Measurements from ENCODE around the gene THTPA. TPM values are rescaled to one million over a fixed set of nuclear protein-coding genes. Genes with fewer than 3 reads are reported as not detected.
A peak's percentile ranks its signal among the peaks of the same experiment; 100 is the strongest.

Gene THTPA, protein sequence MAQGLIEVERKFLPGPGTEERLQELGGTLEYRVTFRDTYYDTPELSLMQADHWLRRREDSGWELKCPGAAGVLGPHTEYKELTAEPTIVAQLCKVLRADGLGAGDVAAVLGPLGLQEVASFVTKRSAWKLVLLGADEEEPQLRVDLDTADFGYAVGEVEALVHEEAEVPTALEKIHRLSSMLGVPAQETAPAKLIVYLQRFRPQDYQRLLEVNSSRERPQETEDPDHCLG
- 24.2 TPM for polyA plus RNA-seq (2013, experiment 1 of 4)
- 15.2 TPM for polyA plus RNA-seq (2013, experiment 2 of 4)
- polyA plus RNA-seq (2013, experiment 3 of 4), result 12.4 TPM
- polyA plus RNA-seq (2013, experiment 4 of 4), result 17.5 TPM

- 3 to 4% methylated on average over 54 of the region's 54 CpGs for WGBS, 2 experiments
- Histone ChIP-seq H3K9me3 (ENCODE audit: control insufficient read depth, low read length) (no peaks in the 10 kb centered on the region), H3K27me3 (ENCODE audit: control insufficient read depth, insufficient read depth, low read length, poor library complexity, severe bottlenecking) (no peaks in the 10 kb centered on the region), H3K27ac (ENCODE audit: insufficient read depth, low read depth, low read length, poor library complexity, severe bottlenecking) (peak within 1 kb of the TSS; percentile 52), H3K36me3 (ENCODE audit: control insufficient read depth, insufficient read depth, low read length) (peaks cover 9% of the 10 kb centered on the region), H3K4me1 (ENCODE audit: control insufficient read depth, insufficient read depth, low read length) (peaks cover 11% of the 10 kb centered on the region), H3K4me3 (ENCODE audit: insufficient read depth, low read depth, low read length) (peak within 1 kb of the TSS; percentile 88)
Measured at GRCh38 chr14:23555882-23556699, at the start of gene THTPA. TSS of gene THTPA (plus strand) at chr14:23556271. CDS start at chr14:23556758, 487 bp downstream.

DNA sequence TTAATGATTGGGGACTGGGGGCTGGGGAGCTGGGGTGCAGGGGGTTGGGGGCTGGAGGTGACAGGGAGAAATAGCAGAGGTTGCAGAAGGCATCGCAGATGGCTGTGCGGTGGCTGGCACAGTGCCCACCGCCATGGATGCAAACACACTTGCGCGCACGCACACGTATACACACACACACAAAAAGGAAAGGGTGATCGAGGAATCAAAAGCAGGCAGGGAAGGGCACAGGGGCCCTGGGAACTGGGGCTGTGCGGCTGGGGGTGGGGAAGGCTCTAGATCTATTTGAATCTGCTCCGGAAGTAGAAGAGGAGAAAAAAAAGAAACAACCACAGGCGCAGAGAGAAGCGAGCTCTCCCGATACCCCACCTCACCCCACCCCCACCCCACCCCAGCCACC lies 43.9 kb upstream of the THTPA start:
- H3K9me3 ChIP-seq (ENCODE audit: control insufficient read depth, low read length), result no peaks in the 10 kb centered on the region
- H3K4me1 ChIP-seq (ENCODE audit: control insufficient read depth, insufficient read depth, low read length), result no peaks in the 10 kb centered on the region
- WGBS, 2 experiments, result 82 to 90% methylated on average over 9 to 10 of the region's 13 CpGs
- no peak overlapping the region for H3K27ac ChIP-seq (ENCODE audit: insufficient read depth, low read depth, low read length, poor library complexity, severe bottlenecking)
- no peaks in the 10 kb centered on the region for H3K36me3 ChIP-seq (ENCODE audit: control insufficient read depth, insufficient read depth, low read length)
- no peak overlapping the region for H3K4me3 ChIP-seq (ENCODE audit: insufficient read depth, low read depth, low read length)
- H3K27me3 ChIP-seq (ENCODE audit: control insufficient read depth, insufficient read depth, low read length, poor library complexity, severe bottlenecking), result no peaks in the 10 kb centered on the region

- 90 to 93% methylated on average over 25 of the region's 25 CpGs for WGBS, 2 experiments
- H3K36me3 ChIP-seq (ENCODE audit: control insufficient read depth, insufficient read depth, low read length), result no peaks in the 10 kb centered on the region
Measured at GRCh38 chr14:23513005-23513817, 42.9 kb upstream of the THTPA start.

GRCh38 chr14:23513818-23514643 lies 42.0 kb upstream of the THTPA start:
- WGBS, 2 experiments, result 92 to 94% methylated on average over 8 of the region's 8 CpGs

More at GRCh38 chr14:23513005-23513817, 42.9 kb upstream of the THTPA start:
- Histone ChIP-seq H3K27ac (ENCODE audit: insufficient read depth, low read depth, low read length, poor library complexity, severe bottlenecking) (no peak overlapping the region), H3K4me1 (ENCODE audit: control insufficient read depth, insufficient read depth, low read length) (peaks cover 3% of the 10 kb centered on the region), H3K27me3 (ENCODE audit: control insufficient read depth, insufficient read depth, low read length, poor library complexity, severe bottlenecking) (no peaks in the 10 kb centered on the region), H3K9me3 (ENCODE audit: control insufficient read depth, low read length) (no peaks in the 10 kb centered on the region), H3K4me3 (ENCODE audit: insufficient read depth, low read depth, low read length) (no peak overlapping the region)

GRCh38 chr14:23514644-23514957 lies 41.5 kb upstream of the THTPA start:
- WGBS, 2 experiments, result 94 to 96% methylated on average over 3 of the region's 3 CpGs

More at GRCh38 chr14:23513818-23514643, 42.0 kb upstream of the THTPA start:
- no peaks in the 10 kb centered on the region for H3K36me3 ChIP-seq (ENCODE audit: control insufficient read depth, insufficient read depth, low read length)
- peaks cover 11% of the 10 kb centered on the region for H3K4me1 ChIP-seq (ENCODE audit: control insufficient read depth, insufficient read depth, low read length)
- no peak overlapping the region for H3K27ac ChIP-seq (ENCODE audit: insufficient read depth, low read depth, low read length, poor library complexity, severe bottlenecking)
- no peaks in the 10 kb centered on the region for H3K9me3 ChIP-seq (ENCODE audit: control insufficient read depth, low read length)
- no peaks in the 10 kb centered on the region for H3K27me3 ChIP-seq (ENCODE audit: control insufficient read depth, insufficient read depth, low read length, poor library complexity, severe bottlenecking)
- no peak overlapping the region for H3K4me3 ChIP-seq (ENCODE audit: insufficient read depth, low read depth, low read length)

DNA sequence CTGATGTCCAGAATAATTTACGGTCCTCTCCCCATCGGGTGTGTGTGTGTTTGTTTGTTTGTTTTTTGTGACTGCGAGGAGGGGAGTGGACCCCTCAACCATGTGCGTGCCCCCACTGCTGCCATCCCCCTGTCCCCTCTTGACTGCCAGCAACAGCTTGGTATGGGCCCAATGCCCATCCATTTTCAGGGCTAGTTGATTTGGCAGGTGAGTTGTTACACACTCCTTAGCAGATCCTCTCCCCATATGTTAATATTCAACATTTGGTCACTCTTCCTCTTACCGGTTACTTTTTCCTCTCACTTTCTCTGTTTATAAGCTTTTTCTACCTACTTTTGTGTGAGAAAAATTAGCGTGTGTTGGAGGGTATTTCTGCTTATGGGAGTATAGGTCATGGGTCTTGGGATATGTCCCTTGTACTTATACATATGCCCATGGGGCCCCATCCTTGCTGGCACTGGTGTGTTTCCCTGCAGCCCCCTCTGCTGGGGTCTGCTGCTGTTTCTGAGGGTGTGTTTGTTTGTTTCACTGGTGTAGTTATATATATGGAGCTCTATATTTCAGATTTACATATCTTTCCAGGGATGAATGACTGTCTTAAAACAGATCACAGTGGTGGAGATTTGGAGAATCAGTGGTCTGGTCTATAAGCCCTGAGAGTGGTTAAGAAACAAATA lies 38.3 kb upstream of the THTPA start:
- 92 to 97% methylated on average over 5 to 6 of the region's 6 CpGs for WGBS, 2 experiments
- H3K27me3 ChIP-seq (ENCODE audit: control insufficient read depth, insufficient read depth, low read length, poor library complexity, severe bottlenecking), result no peaks in the 10 kb centered on the region

More at GRCh38 chr14:23514644-23514957, 41.5 kb upstream of the THTPA start:
- H3K9me3 ChIP-seq (ENCODE audit: control insufficient read depth, low read length), result no peaks in the 10 kb centered on the region
- H3K27ac ChIP-seq (ENCODE audit: insufficient read depth, low read depth, low read length, poor library complexity, severe bottlenecking), result no peak overlapping the region
- H3K4me3 ChIP-seq (ENCODE audit: insufficient read depth, low read depth, low read length), result no peak overlapping the region
- peaks cover 11% of the 10 kb centered on the region for H3K4me1 ChIP-seq (ENCODE audit: control insufficient read depth, insufficient read depth, low read length)
- no peaks in the 10 kb centered on the region for H3K36me3 ChIP-seq (ENCODE audit: control insufficient read depth, insufficient read depth, low read length)
- H3K27me3 ChIP-seq (ENCODE audit: control insufficient read depth, insufficient read depth, low read length, poor library complexity, severe bottlenecking), result no peaks in the 10 kb centered on the region

GRCh38 chr14:23518709-23519108 lies 37.4 kb upstream of the THTPA start:
- WGBS, 2 experiments, result 79 to 80% methylated on average over 4 of the region's 4 CpGs
- no peak overlapping the region for H3K4me3 ChIP-seq (ENCODE audit: insufficient read depth, low read depth, low read length)
- peaks cover 11% of the 10 kb centered on the region for H3K4me1 ChIP-seq (ENCODE audit: control insufficient read depth, insufficient read depth, low read length)
- H3K27ac ChIP-seq (ENCODE audit: insufficient read depth, low read depth, low read length, poor library complexity, severe bottlenecking), result peak overlapping the region; percentile 46
- H3K36me3 ChIP-seq (ENCODE audit: control insufficient read depth, insufficient read depth, low read length), result no peaks in the 10 kb centered on the region
- H3K9me3 ChIP-seq (ENCODE audit: control insufficient read depth, low read length), result no peaks in the 10 kb centered on the region
- no peaks in the 10 kb centered on the region for H3K27me3 ChIP-seq (ENCODE audit: control insufficient read depth, insufficient read depth, low read length, poor library complexity, severe bottlenecking)

More for the DNA sequence above, 38.3 kb upstream of the THTPA start:
- Histone ChIP-seq H3K9me3 (ENCODE audit: control insufficient read depth, low read length) (no peaks in the 10 kb centered on the region), H3K4me3 (ENCODE audit: insufficient read depth, low read depth, low read length) (no peak overlapping the region), H3K4me1 (ENCODE audit: control insufficient read depth, insufficient read depth, low read length) (peaks cover 11% of the 10 kb centered on the region), H3K27ac (ENCODE audit: insufficient read depth, low read depth, low read length, poor library complexity, severe bottlenecking) (no peak overlapping the region), H3K36me3 (ENCODE audit: control insufficient read depth, insufficient read depth, low read length) (no peaks in the 10 kb centered on the region)

DNA sequence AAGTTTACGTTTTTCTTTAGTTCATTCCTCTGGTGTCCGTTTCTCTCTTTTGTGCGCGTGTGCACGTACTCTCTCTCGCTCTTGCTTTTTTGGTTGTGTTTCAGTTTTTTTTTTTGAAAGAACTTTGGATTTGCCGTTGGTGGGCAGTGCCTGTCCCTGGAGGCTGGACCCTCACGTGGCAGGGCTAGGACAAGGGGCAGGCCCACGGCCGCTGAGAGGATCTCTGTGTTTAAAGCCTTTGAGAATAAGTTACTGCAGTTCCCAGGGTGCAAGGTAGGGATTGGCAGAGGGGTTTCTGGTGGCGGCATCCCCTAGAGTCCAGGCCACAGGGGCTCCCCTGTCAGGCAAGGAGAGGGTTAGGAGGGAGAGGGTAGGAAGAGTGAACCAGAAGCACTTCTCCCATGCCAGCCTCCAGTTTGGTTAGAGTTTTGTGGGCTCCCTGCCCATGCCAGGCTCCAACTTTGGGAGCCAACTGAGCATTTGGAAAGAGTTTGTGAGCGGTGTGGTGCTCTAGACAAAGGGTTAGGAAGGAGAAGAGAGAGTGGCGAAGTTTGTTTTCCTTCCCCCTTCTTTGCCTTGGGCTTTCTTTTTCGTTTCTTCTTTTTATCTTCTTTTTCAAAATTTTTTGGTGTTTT lies 35.1 kb upstream of the THTPA start:
- Histone ChIP-seq H3K27me3 (ENCODE audit: control insufficient read depth, insufficient read depth, low read length, poor library complexity, severe bottlenecking) (no peaks in the 10 kb centered on the region), H3K9me3 (ENCODE audit: control insufficient read depth, low read length) (no peaks in the 10 kb centered on the region), H3K36me3 (ENCODE audit: control insufficient read depth, insufficient read depth, low read length) (peaks cover 16% of the 10 kb centered on the region), H3K4me1 (ENCODE audit: control insufficient read depth, insufficient read depth, low read length) (peaks cover 11% of the 10 kb centered on the region), H3K27ac (ENCODE audit: insufficient read depth, low read depth, low read length, poor library complexity, severe bottlenecking) (no peak overlapping the region), H3K4me3 (ENCODE audit: insufficient read depth, low read depth, low read length) (no peak overlapping the region)
- WGBS, 2 experiments, result 84 to 89% methylated on average over 11 to 14 of the region's 14 CpGs
